NCI-H1417 (cell line): ENCODE data around the gene LRRC71.

Experiments
- DNase-seq, 3 experiments: peaks; one replicate each; lab custom pipeline; 2025; lab: John Stamatoyannopoulos, UW

Gene LRRC71

DNA sequence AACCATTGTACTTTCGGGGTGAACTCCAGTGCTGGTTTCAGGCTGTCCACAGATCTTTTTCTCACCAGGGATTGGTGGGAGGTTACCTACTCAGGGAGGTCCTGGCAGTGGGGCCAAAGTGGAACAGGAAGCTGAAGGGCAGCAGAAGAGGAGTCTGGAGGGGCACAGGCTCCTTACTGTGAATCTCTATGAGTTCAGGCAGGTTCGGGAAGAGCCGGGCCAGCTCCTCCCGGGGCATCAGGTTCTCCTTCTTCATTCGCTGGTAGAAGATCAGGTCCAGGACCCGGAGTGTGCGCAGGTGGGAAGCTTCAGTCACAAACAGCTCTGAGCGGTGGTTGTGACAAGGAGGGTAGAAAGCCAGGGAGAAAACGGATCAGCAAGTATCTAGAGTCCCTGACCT is 26.7 kb downstream of the LRRC71 start:
- no peak for DNase-seq

DNA sequence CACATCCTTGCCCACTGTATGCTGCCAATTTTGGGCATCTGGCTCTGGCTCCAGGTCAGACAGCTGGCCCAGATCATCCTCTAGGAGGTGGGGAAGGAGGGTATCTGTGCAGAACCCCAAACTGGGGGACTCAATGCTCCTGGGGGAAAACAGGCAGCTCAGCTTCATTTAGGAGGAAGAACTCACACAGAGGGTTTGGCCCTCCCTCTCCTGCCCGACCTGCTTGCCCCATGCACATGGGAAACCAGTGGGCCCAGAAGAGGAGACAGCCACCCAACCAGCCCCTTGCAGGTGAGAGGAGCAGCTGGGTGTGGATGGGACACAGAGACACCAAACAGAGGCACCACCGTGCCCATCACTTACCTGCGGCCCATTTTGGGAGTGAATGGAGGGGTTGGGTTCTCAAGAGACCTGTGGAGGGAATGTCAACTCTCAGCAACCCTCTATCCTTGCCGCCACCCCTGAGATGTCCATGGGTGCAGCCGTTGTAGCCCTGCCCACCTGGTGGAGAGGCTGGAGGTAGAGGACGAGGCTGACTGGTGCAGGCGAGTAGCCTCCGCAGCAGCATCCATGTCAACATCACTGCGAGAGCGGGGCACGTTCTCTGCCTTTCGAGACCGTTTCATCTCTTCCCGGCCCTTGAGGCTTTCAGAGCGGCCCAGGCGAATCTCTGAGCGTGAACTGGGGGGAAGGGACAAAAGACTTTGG is 27.5 kb downstream of the LRRC71 start:
- DNase-seq = no peak

DNA sequence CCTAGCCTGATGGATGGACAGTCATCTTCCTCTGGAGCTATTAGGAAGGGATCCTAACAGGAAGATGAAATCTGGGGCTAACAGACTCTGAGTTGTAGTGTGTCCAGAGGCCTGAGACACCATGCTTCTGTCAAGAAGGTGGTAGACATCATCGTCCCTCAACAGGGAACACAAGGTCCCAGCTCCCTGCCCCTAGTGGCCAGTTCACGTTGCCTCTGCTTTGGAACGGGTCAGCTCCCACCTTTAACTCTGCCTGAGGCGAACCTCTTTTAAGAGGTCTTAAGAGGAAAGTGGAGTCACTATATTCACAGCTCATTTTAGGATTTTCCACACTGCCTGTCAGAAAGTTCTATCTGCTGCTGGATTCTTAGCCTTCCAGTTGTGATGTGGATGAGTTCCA is 28.3 kb downstream of the LRRC71 start:
- no peak for DNase-seq

DNA sequence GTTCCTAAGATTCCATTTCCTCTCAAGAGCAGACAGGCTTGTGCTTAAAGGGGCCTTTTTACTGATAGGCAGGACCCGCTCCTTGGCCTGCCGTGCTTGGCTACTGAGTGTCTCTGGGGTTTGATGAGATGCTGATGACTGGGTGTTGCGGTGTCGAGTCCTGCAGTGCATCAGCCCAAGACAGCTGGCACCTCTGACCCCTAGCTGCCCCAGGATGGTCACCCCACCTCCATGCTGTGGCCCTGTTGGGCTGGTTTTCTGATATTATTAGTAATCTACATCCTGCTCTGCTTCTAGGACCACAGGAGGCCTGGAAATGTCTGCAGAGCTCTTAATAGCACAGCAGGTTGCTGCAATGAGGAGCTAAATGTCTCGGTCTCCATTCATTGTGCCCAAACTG is 28.7 kb downstream of the LRRC71 start:
- DNase-seq = no peak

DNA sequence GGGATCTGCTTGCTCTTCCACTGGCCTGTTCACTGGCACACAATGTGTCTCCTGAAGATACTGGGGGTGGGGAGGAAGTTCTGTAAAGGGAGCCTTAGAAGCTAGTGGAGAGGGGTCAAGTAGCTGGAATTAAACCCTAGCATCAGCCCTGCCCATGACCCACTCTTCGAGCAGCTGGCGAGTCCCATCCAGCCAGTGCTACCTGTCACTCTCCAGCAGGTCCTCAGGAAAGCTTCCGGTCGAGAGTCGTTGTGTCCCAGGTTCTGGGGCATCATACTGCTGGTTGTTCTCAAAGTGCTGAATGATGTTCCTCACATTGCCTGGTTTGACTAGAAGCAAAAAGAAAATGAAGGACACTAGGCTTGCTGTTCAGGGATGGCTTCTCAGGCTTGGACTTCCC is 30.9 kb downstream of the LRRC71 start:
- DNase-seq = no peak

DNA sequence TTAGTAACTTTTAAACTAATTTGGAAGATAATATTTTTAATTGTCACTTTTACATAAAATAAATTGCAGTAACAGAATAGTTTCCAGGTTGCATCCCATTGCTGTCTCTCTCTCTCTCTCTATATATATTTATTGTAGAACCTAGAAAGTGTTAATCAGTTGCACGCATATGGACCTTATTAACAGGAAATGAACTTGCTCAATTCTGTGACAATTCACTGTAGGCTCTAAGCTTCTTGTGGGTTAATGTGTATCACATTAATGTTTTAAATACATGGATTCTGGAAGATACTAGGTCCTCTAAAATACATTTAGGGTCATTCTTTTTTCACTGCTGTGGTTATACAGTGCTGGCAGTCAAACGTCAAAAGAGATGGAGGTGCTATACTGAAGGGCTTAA is 33.1 kb downstream of the LRRC71 start:
- DNase-seq = no peak

DNA sequence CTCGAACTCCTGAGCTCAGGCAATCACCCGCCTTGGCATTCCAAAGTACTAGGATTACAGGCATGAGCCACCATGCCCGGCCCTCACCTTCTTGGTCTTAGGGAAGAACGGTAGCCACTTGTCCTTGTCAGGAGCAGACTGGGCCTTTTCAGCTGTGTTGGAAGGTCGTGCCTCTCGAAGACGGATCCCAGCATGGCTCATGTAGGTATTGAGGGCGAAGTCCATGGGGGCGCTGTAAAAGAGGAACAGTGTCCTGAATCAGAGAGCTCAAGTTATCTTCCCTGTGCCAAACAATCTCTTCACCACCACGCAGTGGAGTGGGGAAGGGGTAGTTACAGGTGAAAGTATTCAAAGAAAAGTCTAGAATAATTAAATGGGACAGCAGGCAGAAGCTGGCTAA is 35.9 kb downstream of the LRRC71 start:
- DNase-seq = no peak

DNA sequence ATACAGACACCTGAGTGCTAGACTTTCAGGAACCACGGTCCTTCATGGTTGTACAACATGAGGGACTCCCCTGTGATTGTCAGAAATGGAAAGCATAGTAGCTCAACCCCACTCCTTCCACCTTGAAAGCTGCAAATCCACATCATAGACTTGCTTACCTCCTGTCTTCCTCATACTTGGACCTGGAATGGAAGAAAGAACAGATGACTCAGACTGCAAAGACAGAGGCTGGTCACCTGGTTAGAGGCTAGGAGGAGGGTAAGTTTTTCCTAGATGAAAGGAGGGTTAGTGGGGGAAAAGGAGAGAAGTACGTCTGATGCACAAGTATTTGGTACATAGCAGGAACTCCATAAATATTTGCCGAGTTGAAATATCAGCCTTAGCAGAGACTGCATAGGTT is 37.2 kb downstream of the LRRC71 start:
- DNase-seq = no peak

DNA sequence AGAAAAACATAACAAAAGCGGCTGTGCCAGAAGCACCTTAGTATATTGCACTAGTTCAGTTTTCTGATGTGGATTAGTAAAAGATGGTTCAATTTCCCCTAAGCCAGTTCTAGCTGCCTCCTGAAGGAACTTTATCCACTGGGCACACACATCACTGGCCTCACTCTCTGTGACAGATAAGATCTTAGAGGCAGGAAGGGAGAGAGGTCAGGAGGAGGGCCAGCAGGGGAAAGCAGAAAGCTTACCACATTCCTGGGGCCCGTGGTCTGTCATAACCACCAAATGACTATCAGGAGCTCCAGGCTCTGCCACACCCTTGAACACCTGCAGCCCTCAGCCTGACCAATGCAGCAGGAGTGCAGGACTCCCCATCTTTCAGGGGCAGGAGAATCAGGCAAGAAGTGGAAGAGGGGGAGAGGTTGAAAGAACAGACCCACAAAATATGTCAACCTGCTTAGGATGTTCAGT is 37.8 kb downstream of the LRRC71 start:
- DNase-seq = no peak

DNA sequence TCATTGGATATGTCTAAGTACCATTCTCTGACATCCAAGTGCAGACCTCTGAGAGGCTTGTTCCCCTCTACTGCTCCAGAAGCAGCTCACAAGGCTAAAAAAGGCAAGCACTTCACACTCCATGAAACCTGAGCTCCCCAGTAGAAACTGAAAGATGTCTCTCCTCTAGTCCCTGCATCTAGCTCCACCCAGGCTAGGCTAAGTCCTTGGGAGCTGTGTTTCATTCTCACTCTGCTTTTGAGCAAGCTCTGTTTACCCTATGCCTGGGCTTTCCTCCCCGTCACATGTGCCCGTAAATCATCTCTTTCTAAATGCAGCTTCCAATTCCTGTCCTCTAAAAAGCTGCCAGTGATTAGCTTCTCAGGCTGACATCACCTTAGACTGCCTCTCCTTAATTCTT is 39.0 kb downstream of the LRRC71 start:
- DNase-seq = peak in 2 of 3 experiments; percentile 59 to 99

DNA sequence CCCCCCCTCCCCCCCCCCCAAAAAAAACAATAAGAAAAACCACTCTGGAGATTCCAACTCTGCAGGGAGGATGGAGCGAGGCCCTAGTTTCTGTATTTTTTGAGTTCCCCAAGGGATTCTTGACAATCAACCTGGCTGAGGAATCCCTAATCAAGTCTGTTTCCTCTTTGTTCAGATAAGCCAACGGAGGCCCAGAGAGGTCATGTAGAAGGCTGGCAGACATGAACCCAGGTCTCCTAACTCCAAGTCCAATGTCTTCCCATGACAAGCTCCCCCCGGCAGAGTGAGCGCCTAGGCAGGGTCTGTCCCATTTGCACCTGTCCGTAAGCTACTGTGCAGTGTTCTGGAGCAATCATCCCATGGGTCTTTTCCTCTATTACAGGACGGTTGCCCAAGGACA is 39.5 kb downstream of the LRRC71 start:
- no peak for DNase-seq

DNA sequence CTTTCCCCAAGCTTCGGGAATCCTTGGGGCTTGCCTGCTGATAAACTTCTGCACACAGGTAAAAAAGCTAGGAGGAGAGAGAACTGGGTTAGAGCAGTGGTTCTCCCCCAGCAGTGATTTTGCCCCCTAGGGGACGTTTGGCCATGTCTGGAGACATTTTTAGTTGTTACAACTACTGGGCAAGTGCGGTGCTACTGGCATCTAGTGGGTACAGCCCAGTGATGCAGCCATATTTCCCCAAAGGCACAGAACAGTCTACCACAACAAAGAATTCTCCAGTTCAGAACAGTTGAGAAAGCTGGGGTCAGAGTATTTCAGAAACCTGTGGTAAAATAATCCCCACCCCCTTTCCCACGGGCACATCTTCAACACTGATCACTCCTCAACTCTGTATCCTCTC is 41.3 kb downstream of the LRRC71 start:
- DNase-seq = peak in 1 of 3 experiments; percentile 34

DNA sequence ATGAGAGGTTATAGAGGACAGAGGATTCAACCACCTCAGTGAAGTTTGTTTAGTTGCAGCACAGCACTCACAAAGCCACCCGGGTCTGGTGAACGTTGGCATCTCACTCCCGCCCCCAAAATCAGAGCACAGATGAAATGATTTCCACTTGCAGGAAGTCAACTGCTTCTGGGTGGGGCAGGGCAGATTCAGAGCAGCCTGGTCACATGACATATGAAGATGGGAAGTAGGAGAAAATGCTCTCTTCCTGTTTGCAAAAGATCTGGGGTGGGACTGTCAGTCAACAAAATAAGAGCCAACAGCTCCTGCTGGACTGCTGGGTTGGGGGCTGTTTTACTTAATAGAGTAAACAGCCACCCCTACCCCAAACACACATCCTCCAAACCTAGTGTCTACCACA is 43.2 kb downstream of the LRRC71 start:
- DNase-seq = no peak

DNA sequence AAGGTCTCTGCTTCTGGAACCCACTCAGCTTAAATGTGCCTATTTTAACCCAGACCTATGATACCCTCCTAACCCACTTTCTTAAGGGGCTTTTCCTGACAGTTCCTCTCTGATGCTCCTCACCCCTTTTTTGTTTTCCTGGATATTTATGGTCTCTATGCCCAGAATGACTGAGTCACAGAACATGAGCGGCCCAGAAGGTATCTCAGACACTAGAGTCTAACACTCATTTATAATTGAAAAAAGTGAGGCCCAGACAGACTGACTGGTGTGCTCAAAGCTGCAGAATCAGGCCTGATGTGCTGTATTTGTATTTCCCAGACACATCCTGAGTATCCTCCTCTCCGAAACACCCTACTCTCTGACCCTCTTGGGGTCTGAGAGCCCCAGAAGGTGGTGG is 44.0 kb downstream of the LRRC71 start:
- DNase-seq = no peak

DNA sequence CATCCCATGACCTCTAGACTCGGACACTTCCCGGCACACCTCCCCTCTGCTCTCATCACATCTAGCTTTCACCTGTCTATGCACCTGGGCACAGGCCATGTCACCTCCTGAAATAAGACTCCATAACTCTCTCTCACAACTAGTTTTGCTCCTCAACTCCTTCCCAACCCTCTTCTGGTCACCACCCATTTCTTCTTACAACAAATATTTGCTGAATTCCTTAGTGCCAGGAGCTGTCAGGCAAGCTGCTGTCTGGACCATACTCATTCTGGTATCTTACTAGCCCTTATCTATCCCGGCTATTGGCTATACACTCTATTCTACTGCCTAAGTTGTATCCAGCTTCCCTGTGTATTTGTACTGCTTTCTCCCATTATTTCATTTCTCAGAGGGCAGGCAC is 49.1 kb downstream of the LRRC71 start:
- no peak for DNase-seq

DNA sequence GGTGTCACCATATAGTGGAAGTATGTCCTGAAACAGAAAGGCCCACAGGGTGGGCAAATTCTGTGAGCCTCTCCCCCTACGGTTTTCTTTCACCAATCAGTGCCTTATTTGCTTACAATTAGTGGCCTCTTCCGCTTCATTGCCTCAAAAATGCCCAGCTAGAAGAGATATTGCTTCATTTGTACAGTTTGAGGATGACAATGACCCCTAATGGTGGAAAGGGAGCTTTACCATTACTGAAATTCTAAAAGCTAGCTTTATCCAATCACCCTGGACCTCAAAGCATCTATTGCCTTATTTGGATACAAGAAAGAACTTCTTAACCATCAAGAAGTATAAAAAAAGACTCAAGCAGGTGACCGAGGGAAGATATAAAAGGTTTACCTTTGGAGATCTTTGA is 49.6 kb downstream of the LRRC71 start:
- DNase-seq = peak in 1 of 3 experiments; percentile 23

DNA sequence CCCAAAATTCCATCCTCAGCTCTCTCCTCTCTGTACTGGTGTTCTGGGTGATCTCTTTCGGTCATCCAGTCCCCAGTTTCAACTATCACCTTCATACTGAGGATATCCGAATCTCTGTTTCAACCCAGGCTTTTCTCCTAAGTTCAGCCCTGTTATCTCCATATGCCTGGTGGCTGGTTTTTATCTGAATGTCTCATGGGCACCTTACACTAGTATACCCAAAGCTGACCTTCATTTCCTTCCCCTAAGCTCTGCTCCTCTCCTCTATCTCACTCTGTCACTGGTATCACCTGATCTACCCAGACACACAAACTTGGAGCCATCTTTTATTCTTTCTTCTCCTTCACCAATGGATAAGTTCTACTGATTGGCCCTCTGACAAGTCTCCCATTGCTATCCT is 53.0 kb downstream of the LRRC71 start:
- no peak for DNase-seq

DNA sequence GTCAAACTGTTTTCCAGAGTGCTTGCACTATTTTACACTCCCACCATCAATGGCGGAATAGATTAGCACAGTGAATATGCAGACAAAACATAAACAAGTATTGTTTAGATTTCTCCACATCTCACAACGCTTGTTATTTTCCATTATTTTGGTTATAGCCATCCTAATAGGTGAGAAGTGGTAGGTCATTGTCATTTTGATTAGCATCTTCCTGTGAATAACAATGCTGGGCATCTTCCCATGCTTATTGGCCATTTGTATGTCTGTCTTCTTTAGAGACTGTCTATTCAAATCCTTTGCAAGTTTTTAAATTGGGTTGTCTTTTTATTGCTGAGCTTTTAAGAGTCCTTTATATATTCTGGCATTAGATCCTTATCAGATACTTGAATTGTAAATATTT is 54.7 kb downstream of the LRRC71 start:
- DNase-seq = no peak

DNA sequence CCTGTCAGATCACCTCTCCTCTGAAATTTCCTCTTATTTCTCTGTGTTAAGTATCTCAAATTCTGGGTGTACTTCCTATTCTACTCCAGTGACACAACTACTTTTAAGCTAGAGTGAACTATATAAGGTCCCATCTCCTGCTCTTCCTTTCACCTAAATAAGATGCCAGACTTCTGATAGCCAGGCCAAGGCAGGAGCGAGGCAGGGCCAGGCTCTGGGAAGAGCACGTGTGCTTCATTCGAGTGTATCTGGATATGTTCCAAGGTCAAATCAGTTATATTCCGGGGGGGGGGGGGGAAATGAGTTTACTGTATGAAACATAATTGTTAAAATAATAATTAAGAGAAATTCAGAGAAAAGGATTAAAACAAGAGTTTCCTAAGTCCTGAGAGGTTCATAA is 60.1 kb downstream of the LRRC71 start:
- DNase-seq = no peak
